Hematopoietic multipotent progenitor cell treated with erythropoietin and hydrocortisone succinate and interleukin-3 and kit ligand, for 15 days (in vitro differentiated cells): ENCODE measurements around the gene SPIRE1.
"Not testable (repeated sequence)": the region's sequence is repeated elsewhere in the genome, so short reads cannot be mapped to it uniquely, and the experiment has no call there.

Experiments
- DNase-seq: peaks from one replicate; pipeline ENCODE4 v3.0.0-alpha.2; 2015; ENCODE audit warnings: low spot score

The SPIRE1 gene

GRCh38 chr18:12552879-12553242, 105.0 kb downstream of the SPIRE1 start:
- no peak for DNase-seq

GRCh38 chr18:12551943-12552878, 105.7 kb downstream of the SPIRE1 start:
- not testable (repeated sequence) for DNase-seq

- not testable (repeated sequence) for DNase-seq
These were observed 106.4 kb downstream of the SPIRE1 start for GRCh38 chr18:12551466-12551865.

- no peak for DNase-seq
These were observed 114.2 kb downstream of the SPIRE1 start for GRCh38 chr18:12543697-12544096.

GRCh38 chr18:12540751-12541150, 117.2 kb downstream of the SPIRE1 start:
- no peak for DNase-seq

GRCh38 chr18:12539158-12539557, 118.7 kb downstream of the SPIRE1 start:
- not testable (repeated sequence) for DNase-seq

DNA sequence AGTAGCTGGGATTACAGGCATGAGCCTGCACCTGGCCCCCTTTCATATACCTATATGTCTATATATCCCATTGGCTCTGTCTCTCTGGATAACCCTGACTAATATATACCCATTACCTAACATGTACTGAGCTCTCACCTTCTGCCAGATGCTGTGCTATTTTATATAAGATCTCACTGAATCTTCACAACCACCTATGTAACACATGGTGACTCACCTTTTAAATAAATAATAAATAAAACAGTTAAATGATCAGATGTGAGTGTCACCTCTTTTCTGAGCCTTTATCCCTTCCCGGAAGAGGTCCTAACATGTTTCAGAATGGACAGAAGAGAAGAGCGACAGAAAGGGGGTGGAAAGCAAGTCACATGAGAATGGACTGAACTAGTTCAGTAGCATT, 123.1 kb downstream of the SPIRE1 start:
- no peak for DNase-seq

GRCh38 chr18:12532661-12533060, 125.2 kb downstream of the SPIRE1 start:
- no peak for DNase-seq

DNA sequence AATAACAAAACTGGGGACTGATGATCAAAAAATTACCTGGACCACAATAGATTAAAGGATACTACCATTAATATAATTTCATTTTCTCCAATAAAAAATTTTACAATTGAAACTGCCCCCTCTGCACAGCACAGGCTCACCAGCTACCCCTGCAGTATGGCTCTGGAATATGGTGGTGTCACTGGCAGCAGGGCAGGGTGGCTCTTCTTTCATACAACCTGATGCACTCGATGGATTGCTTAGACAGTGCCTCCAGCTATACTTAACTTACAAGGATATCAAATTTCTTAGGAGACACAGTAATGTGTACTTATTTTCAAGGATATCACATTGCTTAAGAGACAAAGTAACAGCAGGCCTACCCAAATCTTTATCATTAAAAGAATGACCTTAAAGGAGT, 126.2 kb downstream of the SPIRE1 start:
- no peak for DNase-seq

DNA sequence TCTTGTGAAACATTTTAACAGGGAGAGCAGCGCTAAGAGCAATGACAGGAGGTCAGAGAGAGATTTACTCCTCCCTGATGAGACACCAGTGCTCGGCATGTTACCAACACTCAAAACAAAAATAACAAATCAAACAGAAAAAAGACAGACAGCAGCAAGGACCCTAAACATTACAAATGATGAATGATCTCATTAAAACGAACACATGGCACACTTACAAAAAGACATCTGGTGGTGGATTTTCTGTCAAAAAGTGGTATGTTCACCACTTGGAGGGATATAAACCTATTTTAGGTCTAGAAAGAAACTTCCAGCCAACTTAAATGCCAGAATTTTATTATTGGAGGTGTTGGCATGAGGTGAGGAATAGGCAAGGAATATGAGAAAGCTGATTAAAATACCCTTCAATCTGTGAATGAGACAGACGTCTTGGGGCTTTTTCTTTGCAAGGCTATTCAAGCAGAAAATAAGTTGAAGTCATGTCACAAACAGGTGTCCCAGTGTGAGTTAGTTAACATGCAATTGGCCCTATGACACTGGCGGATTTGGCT, 137.4 kb downstream of the SPIRE1 start:
- DNase-seq = no peak

DNA sequence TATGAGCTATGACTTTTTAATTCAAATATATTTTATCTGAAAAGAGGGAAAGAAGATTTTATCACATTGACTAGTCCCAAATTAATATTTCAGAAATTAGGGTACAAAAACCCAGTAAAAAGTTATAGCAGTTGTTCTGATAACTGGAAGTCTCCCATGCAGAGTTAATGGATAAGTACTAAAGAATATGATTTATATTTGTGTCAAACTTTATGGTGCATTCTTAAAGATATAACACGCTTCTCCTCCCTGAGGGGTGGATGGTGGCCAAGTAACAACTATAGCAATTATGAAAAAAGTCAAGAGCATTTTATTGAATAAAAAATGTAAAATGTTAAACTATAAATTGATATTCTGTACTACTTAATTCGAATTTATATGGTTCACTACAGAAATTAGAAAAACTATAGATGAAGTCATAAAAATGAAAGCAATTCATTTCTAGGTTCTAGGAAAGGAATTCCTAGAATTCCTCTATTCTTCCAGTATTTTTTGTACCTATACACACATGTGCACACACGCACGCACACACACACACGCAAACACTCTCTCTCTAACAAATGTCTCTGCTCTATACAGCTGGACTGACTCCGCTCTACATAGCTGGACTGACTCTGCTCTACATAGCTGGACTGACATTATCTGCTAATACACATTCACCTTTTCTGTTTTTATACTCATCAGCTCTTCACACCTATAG, 138.9 kb downstream of the SPIRE1 start:
- no peak for DNase-seq

GRCh38 chr18:12518326-12518725, 139.6 kb downstream of the SPIRE1 start:
- DNase-seq = no peak

- no peak for DNase-seq
These were observed 140.6 kb downstream of the SPIRE1 start for GRCh38 chr18:12517142-12517825.

- no peak for DNase-seq
These were observed 141.8 kb downstream of the SPIRE1 start for GRCh38 chr18:12516049-12516630.

DNA sequence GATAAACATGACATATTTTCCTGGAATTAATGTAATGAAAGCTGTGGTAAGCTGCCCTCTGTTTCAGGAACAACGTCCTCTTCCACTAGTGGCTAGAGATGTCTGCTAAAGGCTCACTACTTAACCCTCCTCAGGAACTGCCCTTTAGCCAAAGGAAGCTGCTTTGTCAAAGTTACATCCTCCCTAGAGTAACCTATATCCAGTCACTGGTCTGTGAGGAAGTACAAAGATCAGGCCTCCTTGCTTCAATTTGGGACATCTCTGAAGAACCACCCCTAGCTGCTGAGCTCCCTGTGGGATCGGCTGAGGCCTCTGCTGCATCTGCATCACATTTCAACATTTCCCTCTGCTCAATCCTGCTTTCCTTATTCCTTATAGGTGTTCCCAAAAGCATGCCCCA, 142.4 kb downstream of the SPIRE1 start:
- no peak for DNase-seq

DNA sequence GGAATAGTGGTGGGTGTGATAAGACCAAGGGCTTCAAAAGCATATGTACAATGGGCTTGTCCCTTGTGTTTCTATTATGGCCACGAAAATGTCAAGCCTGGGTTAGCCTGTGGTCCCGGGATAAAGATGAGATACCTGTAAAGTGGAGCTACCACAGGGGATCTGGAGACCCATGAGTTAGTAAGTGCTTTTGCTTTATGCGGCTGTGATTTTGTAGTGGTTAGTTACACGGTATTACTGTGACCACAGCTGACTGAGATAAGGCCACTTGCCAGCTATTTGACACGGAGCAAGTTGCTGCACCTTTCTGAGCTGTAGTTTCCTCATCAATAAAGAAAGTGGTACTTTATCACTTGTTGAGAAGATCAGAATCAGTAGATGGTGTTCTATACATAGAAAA, 150.9 kb downstream of the SPIRE1 start:
- DNase-seq = no peak

- no peak for DNase-seq
These were observed 156.9 kb downstream of the SPIRE1 start for GRCh38 chr18:12500986-12501385.

DNA sequence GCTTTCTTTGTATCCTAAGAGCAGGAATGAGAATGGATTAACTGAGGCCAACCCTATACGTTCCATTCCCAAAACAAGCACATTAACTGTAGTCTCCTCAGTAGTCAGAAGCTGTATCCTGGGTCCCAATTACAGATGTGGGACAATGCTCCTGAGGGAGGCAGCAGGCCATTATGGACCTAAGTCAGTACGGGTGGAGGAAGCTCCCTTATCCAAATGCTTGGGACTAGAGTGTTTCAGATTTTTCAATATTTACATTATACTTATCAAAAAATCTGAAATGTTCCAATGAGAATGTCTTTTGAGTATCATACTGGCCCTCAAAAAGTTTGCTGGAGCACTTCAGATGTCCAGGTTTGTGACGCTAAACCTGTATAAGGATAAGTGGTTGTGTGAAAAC, 160.1 kb downstream of the SPIRE1 start:
- no peak for DNase-seq

DNA sequence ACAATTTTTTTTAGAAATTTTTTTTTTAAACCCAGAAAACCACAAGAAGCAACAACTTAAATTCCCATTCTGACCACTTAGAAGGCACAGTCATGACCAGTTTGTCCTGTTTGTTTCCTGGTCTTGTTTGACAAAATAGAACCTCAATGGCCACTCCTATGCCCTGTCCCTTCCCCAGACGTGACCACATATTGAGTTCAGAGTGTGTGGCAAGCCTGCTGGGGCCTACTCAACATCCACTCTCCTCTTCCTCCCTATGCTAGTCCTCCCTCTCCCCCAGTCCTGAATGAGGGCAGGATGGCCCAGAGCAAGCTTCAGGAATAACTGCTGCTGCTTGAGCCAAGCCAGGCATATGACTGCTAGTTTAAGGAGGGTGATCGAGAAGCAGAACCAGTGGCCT, 160.6 kb downstream of the SPIRE1 start:
- no peak for DNase-seq

DNA sequence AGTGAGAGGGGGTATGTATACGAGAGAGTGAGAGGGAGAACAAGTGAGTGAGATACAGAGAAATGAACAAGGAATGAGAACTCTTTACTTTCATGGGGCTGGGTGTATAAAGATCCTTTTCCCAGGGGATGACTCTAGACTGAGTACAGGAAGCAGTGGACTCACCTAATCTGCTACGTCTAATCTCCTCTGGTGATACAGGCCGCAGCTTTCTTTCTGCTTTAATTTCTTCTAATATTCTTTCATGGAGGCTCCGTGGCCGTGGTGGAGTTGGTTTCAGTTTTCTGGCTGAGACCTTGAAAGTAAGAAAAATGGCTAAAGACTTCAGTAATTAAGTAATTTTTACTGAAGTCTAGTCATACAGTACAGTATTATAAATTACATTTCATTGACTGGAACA, 165.0 kb downstream of the SPIRE1 start:
- DNase-seq = no peak

GRCh38 chr18:12491611-12492435, 166.1 kb downstream of the SPIRE1 start:
- peak; percentile 78 for DNase-seq
